ENCODE results near the gene FSTL4. TPM values are rescaled to one million over a fixed set of nuclear protein-coding genes. Genes with fewer than 3 reads are reported as not detected.

FSTL4 gene
- total RNA-seq, 2 experiments from 2014 or later, result not detected

DNA sequence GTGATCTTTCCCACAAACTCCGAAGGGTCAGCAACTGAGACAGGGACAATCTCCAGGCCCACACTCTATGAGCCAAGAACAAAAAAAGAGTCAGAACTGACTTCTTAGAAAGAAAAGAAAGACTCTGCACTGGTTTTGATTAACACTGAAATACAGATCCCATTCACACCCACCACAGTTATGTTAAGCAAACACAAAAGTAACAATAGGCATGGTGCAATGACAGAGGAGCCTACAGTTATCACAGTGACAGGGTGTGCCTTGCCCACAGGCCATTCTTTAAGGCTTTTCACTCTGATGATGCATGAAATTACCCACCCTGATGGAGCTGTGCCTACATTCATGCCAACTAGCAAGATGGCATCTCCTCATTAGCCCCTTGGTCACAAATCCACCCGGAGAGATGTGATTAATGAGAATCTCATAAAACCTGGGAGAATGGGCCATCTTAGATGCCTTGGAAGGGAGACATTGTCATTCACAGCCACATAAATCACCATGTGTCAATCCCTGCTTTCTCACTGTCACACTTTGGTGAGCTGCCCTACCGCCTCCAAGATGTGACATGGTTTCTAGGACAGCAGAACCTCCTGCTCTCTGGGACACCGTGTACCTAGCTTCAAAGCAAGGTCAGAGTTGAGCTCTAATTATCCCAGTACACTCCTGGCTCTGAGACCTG is 27.6 kb upstream of the FSTL4 start:
- no peaks in the 10 kb centered on the region for H4K20me1 ChIP-seq (ENCODE audit: insufficient read depth, low read length)
- no peaks in the 10 kb centered on the region for H3K79me2 ChIP-seq (ENCODE audit: insufficient read depth, low read depth, low read length)
- BruUV-seq (replicated peaks), result no TSS peak
- DNase-seq (ENCODE audit: low spot score), result no peak
- no peaks in the 10 kb centered on the region for H3K9me3 ChIP-seq (ENCODE audit: low read length)
- no peak overlapping the region for H3K27ac ChIP-seq (ENCODE audit: low read depth, low read length, poor library complexity, severe bottlenecking)
- no peak overlapping the region for H3K4me2 ChIP-seq (ENCODE audit: low read length)
- no peak overlapping the region for H3K4me3 ChIP-seq (ENCODE audit: low read depth, low read length, poor library complexity, severe bottlenecking)
- H2AFZ ChIP-seq (ENCODE audit: low read length), result no peak overlapping the region
- H3K36me3 ChIP-seq (ENCODE audit: insufficient read depth, low read length), result no peaks in the 10 kb centered on the region
- H3K4me1 ChIP-seq (ENCODE audit: insufficient read depth, low read length, poor library complexity, severe bottlenecking), result no peaks in the 10 kb centered on the region
- no peak for TF ChIP-seq EZH2phosphoT487 (IDR thresholded peaks at IDR 0.05; ENCODE audit: borderline replicate concordance, low read depth, low read length)
- no peaks in the 10 kb centered on the region for H3K9me2 ChIP-seq (ENCODE audit: insufficient read depth, low read length)
- ChIA-PET POLR2A (no interaction called here), CTCF (ENCODE audit: unreplicated experiment) (no interaction called here)
- intact Hi-C loops (cut with micrococcal nuclease; ENCODE audit: unreplicated experiment), result no loop called here

DNA sequence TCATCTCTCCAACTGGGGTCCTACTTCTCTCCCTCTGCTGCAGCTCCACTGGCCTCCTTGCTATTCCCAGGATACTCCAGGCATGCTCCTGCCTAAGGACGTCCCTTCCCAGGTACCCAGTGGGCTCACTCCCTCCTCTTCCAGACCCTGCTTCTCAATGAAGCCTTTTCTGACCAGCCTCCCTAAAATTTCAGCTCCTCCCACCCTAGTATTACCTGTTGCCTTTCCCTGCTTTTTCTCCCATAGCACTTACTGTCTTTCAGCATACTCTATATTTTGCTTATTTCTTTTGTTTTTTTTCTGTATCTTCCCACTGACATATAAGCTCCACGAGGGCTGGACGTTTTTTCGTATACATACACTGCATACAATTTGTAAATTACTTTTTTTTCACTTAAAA is 26.1 kb upstream of the FSTL4 start:
- no peaks in the 10 kb centered on the region for H3K9me3 ChIP-seq (ENCODE audit: low read length)
- intact Hi-C loops (cut with micrococcal nuclease; ENCODE audit: unreplicated experiment), result no loop called here
- POLR2A ChIA-PET, result interaction anchor here (0.6 kb wide), 1 partner anchor 777 kb away, joined by 3 read pairs; no protein-coding TSS in a partner anchor
- H3K27ac ChIP-seq (ENCODE audit: low read depth, low read length, poor library complexity, severe bottlenecking), result no peak overlapping the region
- H3K36me3 ChIP-seq (ENCODE audit: insufficient read depth, low read length), result no peaks in the 10 kb centered on the region
- H3K9me2 ChIP-seq (ENCODE audit: insufficient read depth, low read length), result no peaks in the 10 kb centered on the region
- no peak for DNase-seq (ENCODE audit: low spot score)
- TF ChIP-seq EZH2phosphoT487 (IDR thresholded peaks at IDR 0.05; ENCODE audit: borderline replicate concordance, low read depth, low read length), result no peak
- TF ChIP-seq, protein P1, sequence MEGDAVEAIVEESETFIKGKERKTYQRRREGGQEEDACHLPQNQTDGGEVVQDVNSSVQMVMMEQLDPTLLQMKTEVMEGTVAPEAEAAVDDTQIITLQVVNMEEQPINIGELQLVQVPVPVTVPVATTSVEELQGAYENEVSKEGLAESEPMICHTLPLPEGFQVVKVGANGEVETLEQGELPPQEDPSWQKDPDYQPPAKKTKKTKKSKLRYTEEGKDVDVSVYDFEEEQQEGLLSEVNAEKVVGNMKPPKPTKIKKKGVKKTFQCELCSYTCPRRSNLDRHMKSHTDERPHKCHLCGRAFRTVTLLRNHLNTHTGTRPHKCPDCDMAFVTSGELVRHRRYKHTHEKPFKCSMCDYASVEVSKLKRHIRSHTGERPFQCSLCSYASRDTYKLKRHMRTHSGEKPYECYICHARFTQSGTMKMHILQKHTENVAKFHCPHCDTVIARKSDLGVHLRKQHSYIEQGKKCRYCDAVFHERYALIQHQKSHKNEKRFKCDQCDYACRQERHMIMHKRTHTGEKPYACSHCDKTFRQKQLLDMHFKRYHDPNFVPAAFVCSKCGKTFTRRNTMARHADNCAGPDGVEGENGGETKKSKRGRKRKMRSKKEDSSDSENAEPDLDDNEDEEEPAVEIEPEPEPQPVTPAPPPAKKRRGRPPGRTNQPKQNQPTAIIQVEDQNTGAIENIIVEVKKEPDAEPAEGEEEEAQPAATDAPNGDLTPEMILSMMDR (conservative IDR thresholded peaks at IDR 0.05; ENCODE audit: low read length), result no peak
- H3K4me2 ChIP-seq (ENCODE audit: low read length), result no peak overlapping the region
- H3K4me3 ChIP-seq (ENCODE audit: low read depth, low read length, poor library complexity, severe bottlenecking), result no peak overlapping the region
- H2AFZ ChIP-seq (ENCODE audit: low read length), result no peak overlapping the region
- no peaks in the 10 kb centered on the region for H3K79me2 ChIP-seq (ENCODE audit: insufficient read depth, low read depth, low read length)
- no peaks in the 10 kb centered on the region for H3K4me1 ChIP-seq (ENCODE audit: insufficient read depth, low read length, poor library complexity, severe bottlenecking)
- CTCF ChIA-PET (ENCODE audit: unreplicated experiment), result no interaction called here
- no peaks in the 10 kb centered on the region for H4K20me1 ChIP-seq (ENCODE audit: insufficient read depth, low read length)
- BruUV-seq (replicated peaks), result no TSS peak

DNA sequence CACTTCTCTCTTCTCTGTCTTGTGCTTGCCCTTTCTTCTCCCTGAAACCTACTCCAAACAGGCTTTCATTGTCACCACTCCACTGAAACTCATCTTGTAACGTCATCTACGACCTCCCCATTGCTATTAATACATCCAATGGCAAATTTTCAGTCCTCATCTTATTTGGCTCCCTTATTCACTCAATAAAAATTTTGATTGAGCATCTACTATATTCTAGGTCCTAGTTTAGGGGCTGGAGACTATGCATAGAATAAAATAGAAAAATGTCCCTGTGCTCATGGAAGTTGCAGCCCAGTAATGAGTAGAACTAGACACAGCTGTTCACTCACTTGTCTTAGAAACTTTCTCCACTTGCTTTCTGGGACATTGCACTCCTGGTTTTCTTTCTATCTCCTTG is 24.9 kb upstream of the FSTL4 start:
- no peak overlapping the region for H3K27ac ChIP-seq (ENCODE audit: low read depth, low read length, poor library complexity, severe bottlenecking)
- no peak overlapping the region for H3K4me3 ChIP-seq (ENCODE audit: low read depth, low read length, poor library complexity, severe bottlenecking)
- intact Hi-C loops (cut with micrococcal nuclease; ENCODE audit: unreplicated experiment), result no loop called here
- H3K36me3 ChIP-seq (ENCODE audit: insufficient read depth, low read length), result no peaks in the 10 kb centered on the region
- ChIA-PET CTCF (ENCODE audit: unreplicated experiment) (no interaction called here), POLR2A (interaction anchor here (0.6 to 0.7 kb wide), 2 partner anchors 60 to 307 kb away, joined by 3 to 4 read pairs; no protein-coding TSS in a partner anchor)
- no peak for DNase-seq (ENCODE audit: low spot score)
- no peaks in the 10 kb centered on the region for H3K79me2 ChIP-seq (ENCODE audit: insufficient read depth, low read depth, low read length)
- no peak for TF ChIP-seq EZH2phosphoT487 (IDR thresholded peaks at IDR 0.05; ENCODE audit: borderline replicate concordance, low read depth, low read length)
- TF ChIP-seq, protein P1 (conservative IDR thresholded peaks at IDR 0.05; ENCODE audit: low read length), result no peak
- H2AFZ ChIP-seq (ENCODE audit: low read length), result no peak overlapping the region
- no peaks in the 10 kb centered on the region for H4K20me1 ChIP-seq (ENCODE audit: insufficient read depth, low read length)
- no peaks in the 10 kb centered on the region for H3K9me3 ChIP-seq (ENCODE audit: low read length)
- H3K9me2 ChIP-seq (ENCODE audit: insufficient read depth, low read length), result no peaks in the 10 kb centered on the region
- H3K4me1 ChIP-seq (ENCODE audit: insufficient read depth, low read length, poor library complexity, severe bottlenecking), result no peaks in the 10 kb centered on the region
- H3K4me2 ChIP-seq (ENCODE audit: low read length), result no peak overlapping the region
- BruUV-seq (replicated peaks), result no TSS peak
